ENCODE results near the gene AFG1L.
"Not testable (repeated sequence)": the region's sequence is repeated elsewhere in the genome, so short reads cannot be mapped to it uniquely, and the experiment has no call there.

AFG1L gene

DNA sequence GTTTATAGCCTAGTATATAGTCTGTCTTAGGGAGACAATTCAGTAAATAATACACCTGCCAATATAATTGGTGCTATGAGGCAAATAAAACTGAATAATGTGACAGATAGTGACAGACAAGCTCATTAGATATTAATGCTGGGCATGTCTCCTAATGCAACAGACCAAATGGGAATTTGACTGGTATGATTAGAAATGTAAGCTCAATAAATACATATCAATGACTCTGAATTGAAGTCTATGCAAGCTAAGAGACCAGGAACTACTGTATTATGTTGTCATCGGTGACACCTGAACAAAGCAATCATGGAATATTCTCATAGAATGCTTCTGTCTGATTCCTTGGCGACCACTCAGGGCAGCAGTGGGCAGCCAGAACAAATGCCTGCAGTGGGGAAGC is 31.5 kb upstream of the AFG1L start:
- no peak for TF ChIP-seq POLR2AphosphoS5 (IDR thresholded peaks at IDR 0.05; ENCODE audit: low read depth, low read length)
- TF ChIP-seq POLR2A (IDR thresholded peaks at IDR 0.05; ENCODE audit: low read depth, low read length) = no peak
- no peak for TF ChIP-seq TAF1 (IDR thresholded peaks at IDR 0.05; ENCODE audit: borderline replicate concordance, low read depth, low read length)
- DNase-seq (ENCODE audit: insufficient read length) = no peak
- FAIRE-seq = no peak

DNA sequence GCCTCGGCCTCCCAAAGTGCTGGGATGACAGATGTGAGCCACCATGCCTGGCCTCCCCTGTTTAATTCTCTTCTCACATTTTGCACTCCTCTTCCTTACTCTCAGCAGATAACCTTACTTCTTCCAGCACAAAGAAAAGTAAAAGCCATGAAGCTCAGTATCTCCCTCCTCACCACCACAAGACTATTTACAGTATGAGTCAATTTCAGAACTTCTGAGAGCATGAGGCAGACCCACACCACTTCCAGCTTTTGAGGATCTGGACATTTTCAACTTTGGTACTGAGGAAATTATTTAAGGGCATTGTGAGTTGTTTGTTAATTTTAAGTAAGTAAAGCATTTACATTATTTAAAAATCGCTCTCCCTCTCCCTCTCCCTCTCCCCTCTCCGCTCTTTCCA is 26.0 kb upstream of the AFG1L start:
- TF ChIP-seq TAF1 (IDR thresholded peaks at IDR 0.05; ENCODE audit: borderline replicate concordance, low read depth, low read length) = no peak
- no peak for FAIRE-seq
- DNase-seq (ENCODE audit: insufficient read length) = no peak

DNA sequence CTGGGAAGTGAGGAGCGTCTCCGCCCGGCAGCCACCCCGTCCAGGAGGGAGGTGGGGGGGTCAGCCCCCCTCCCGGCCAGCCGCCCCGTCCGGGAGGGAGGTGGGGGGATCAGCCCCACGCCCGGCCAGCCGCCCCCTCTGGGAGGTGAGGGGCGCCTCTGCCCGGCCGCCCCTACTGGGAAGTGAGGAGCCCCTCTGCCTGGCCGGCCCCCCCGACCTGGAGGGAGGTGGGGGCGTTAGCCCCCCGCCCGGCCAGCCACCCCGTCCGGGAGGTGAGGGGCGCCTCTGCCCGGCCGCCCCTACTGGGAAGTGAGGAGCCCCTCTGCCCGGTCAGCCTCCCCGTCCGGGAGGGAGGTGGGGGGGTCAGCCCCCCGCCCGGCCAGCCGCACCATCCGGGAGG is 24.9 kb upstream of the AFG1L start:
- FAIRE-seq = not testable (repeated sequence)

DNA sequence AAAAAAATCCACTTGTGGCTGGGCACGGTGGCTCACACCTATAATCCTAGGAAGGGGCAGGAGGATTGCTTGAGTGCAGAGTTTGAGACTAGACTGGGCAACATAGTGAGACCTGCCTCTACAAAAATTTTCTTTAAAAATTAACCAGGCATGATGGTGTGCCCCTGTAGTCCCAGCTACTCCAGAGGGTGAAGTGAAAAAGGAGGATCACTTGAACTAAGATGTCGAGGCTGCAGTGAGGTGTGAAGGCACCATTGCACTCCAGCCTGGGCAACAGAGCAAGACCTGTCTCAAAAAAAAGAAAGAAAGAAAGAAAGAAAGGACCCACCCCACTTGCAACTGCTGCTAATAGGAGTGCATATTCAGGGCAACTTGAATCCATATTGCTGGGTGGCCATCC is 20.3 kb upstream of the AFG1L start:
- DNase-seq (ENCODE audit: insufficient read length) (no peak), FAIRE-seq (no peak)
- TF ChIP-seq POLR2A (IDR thresholded peaks at IDR 0.05; ENCODE audit: low read depth, low read length) (no peak), POLR2AphosphoS5 (IDR thresholded peaks at IDR 0.05; ENCODE audit: low read depth, low read length) (no peak), TAF1 (IDR thresholded peaks at IDR 0.05; ENCODE audit: borderline replicate concordance, low read depth, low read length) (no peak)

More for the DNA sequence above, 24.9 kb upstream of the AFG1L start:
- DNase-seq (ENCODE audit: insufficient read length) = not testable (repeated sequence)

DNA sequence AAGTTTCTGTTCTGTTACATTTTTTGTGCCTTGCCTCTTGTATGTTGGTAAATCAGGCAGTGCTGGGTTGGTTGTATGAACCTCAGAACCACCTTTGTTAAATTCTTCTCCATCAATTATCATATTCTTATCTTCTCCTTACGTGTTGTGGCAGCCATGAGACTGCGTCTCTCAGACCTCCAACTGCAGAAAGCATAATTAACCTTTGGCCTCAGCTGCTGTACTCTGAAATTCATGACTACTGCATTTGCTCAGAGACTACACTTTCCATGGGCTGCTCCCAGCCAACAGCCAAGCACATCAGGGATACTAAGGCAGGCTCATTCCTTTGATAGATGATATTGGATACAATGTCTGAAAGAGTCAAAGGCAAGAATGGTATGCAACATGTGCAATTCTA is 18.9 kb upstream of the AFG1L start:
- TF ChIP-seq TAF1 (IDR thresholded peaks at IDR 0.05; ENCODE audit: borderline replicate concordance, low read depth, low read length) = no peak
- no peak for TF ChIP-seq POLR2A (IDR thresholded peaks at IDR 0.05; ENCODE audit: low read depth, low read length)
- TF ChIP-seq POLR2AphosphoS5 (IDR thresholded peaks at IDR 0.05; ENCODE audit: low read depth, low read length) = no peak
- FAIRE-seq = no peak
- DNase-seq (ENCODE audit: insufficient read length) = no peak

DNA sequence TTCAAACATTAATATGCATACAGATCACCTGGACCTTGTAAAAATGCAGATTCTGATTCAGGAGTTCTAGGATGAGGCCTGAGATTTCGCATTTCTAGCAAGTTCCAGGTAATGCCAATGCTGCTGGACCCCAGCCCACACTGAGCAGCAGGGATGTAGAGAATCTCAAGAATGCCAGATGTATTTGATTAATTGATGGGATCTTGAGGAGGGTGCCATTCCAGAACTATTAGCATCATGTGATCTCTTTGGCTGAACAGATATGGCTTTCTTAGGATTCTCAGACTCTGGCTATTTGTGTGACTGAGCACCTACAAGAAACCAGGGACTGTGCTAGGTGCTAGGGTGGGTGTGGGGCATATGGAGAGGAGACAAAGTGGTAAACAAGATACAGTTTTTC is 17.6 kb upstream of the AFG1L start:
- DNase-seq (ENCODE audit: insufficient read length) (no peak), FAIRE-seq (no peak)
- TF ChIP-seq POLR2A (IDR thresholded peaks at IDR 0.05; ENCODE audit: low read depth, low read length) (no peak), TAF1 (IDR thresholded peaks at IDR 0.05; ENCODE audit: borderline replicate concordance, low read depth, low read length) (no peak), POLR2AphosphoS5 (IDR thresholded peaks at IDR 0.05; ENCODE audit: low read depth, low read length) (no peak)

DNA sequence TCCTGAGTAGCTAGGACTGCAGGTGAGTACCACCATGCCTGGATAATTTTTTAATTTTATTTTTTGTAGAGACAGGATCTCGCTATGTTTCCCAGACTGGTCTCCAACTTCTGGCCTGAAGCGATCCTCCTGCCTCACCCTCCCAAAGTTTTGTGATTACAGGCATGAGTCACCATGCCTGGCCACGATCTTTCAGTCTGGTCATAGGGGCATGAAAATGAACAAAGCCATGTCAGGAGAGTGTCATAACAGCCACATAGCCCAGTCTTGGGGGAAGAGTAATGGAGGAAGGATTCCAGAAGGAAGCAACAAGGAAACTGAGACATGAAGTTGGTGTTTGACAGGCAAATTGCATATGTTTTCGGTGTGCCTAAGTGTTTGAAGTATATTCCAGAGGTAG is 17.0 kb upstream of the AFG1L start:
- DNase-seq (ENCODE audit: insufficient read length) (no peak), FAIRE-seq (no peak)
- no peak for TF ChIP-seq POLR2A (IDR thresholded peaks at IDR 0.05; ENCODE audit: low read depth, low read length)
- TF ChIP-seq TAF1 (IDR thresholded peaks at IDR 0.05; ENCODE audit: borderline replicate concordance, low read depth, low read length) = no peak
- no peak for TF ChIP-seq POLR2AphosphoS5 (IDR thresholded peaks at IDR 0.05; ENCODE audit: low read depth, low read length)

DNA sequence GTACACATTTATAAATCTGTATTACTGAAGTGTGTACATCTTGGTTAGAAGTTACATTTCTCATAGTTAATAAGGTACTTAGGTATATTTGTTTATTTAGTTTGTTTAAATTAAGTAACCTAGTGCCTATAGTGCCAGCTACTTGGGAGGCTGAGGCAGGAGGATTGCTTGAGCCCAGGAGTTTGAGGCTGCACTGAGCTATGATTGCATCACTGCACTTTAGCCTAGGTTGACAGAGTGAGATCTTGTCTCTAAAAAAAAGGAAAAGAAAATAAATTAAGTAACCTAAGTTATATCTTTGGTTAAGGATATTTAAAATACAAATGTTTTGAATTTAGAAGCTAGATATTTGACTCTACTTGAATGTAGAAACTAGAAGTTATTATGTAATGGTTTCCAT is 9.5 kb upstream of the AFG1L start:
- no peak for FAIRE-seq
- no peak for DNase-seq (ENCODE audit: insufficient read length)
- TF ChIP-seq TAF1 (IDR thresholded peaks at IDR 0.05; ENCODE audit: borderline replicate concordance, low read depth, low read length) (no peak), POLR2AphosphoS5 (IDR thresholded peaks at IDR 0.05; ENCODE audit: low read depth, low read length) (no peak)

DNA sequence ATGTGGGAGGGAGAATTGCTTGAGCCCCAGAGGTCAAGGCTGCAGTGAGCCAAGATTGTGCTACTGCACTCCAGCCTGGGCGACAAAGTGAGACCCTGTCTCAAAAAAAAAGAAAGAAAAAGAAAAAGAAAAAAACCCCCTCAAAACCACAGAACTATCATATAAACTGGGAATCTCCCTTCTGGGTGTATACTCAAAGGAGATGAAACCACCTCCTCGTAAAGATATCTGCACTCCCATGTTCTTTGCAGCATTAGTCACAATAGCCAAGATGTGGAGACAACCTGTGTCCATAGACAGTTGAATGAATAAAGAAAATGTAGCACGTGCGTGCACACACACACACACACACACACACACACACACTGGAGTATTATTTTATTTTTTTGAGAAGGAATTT is 8.5 kb upstream of the AFG1L start:
- TF ChIP-seq POLR2A (IDR thresholded peaks at IDR 0.05; ENCODE audit: low read depth, low read length) (no peak), TAF1 (IDR thresholded peaks at IDR 0.05; ENCODE audit: borderline replicate concordance, low read depth, low read length) (no peak), POLR2AphosphoS5 (IDR thresholded peaks at IDR 0.05; ENCODE audit: low read depth, low read length) (no peak)
- DNase-seq (ENCODE audit: insufficient read length) (no peak), FAIRE-seq (no peak)

DNA sequence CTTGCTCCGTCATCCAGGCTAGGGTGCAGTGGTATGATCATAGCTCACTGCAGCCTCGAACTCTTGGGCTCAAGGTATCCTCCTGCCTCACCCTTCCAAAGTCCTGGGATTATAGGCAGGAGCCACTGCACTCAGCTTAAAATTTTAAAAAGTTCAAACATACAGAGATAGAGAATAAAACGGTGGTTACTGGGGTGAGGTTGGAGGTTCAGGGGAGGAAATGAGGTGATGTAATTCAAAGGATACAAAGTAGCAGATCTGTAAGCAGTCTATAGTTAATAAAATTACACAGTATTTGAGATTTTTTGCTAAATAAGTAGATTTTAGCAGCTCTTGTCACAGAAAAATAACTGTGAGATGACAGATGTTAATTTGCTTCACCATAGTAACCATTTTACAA is 7.5 kb upstream of the AFG1L start:
- no peak for DNase-seq (ENCODE audit: insufficient read length)
- TF ChIP-seq TAF1 (IDR thresholded peaks at IDR 0.05; ENCODE audit: borderline replicate concordance, low read depth, low read length) = no peak
- TF ChIP-seq POLR2AphosphoS5 (IDR thresholded peaks at IDR 0.05; ENCODE audit: low read depth, low read length) = no peak
- no peak for TF ChIP-seq POLR2A (IDR thresholded peaks at IDR 0.05; ENCODE audit: low read depth, low read length)
- no peak for FAIRE-seq

DNA sequence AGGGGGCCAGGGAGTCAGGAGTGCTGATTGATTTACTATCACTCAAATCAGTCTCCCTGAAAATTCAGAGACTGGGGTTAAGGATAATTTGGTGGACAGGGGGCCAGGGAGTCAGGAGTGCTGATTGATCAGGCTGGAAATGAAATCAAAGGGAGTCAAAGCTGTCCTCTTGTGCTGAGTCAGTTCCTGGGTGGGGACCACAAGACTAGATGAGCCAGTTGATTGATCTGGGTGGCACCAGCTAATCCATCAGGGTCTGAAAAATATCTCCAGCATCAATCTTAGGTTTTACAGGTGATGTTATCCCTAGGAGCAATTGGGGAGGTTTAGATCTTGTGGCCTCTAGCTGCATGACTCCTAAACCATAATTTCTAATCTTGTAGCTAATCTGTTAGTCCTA is 6.1 kb upstream of the AFG1L start:
- FAIRE-seq (no peak), DNase-seq (ENCODE audit: insufficient read length) (no peak)
- TF ChIP-seq POLR2A (IDR thresholded peaks at IDR 0.05; ENCODE audit: low read depth, low read length) = no peak
- no peak for TF ChIP-seq POLR2AphosphoS5 (IDR thresholded peaks at IDR 0.05; ENCODE audit: low read depth, low read length)
- no peak for TF ChIP-seq TAF1 (IDR thresholded peaks at IDR 0.05; ENCODE audit: borderline replicate concordance, low read depth, low read length)

DNA sequence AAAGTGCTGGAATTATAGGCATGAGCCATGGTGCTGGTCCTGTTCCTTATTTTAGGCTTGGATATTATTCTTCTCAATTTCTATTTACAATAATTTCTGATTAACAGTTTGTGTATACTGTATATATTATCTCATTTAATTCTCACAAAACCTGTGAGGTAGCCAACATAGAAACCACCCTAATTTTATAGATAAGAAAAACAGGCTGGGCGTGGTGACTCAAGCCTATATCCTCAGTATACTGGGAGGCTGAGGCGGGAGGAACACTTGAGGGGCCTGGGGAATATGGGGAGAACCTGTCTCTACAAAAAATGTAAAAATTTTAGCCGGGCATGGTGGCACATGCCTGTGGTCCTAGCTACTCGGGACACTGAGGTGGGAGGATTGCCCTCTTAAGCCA is 3.8 kb upstream of the AFG1L start:
- no peak for TF ChIP-seq POLR2AphosphoS5 (IDR thresholded peaks at IDR 0.05; ENCODE audit: low read depth, low read length)
- TF ChIP-seq POLR2A (IDR thresholded peaks at IDR 0.05; ENCODE audit: low read depth, low read length) = no peak
- no peak for TF ChIP-seq TAF1 (IDR thresholded peaks at IDR 0.05; ENCODE audit: borderline replicate concordance, low read depth, low read length)
- DNase-seq (ENCODE audit: insufficient read length) (no peak), FAIRE-seq (no peak)

DNA sequence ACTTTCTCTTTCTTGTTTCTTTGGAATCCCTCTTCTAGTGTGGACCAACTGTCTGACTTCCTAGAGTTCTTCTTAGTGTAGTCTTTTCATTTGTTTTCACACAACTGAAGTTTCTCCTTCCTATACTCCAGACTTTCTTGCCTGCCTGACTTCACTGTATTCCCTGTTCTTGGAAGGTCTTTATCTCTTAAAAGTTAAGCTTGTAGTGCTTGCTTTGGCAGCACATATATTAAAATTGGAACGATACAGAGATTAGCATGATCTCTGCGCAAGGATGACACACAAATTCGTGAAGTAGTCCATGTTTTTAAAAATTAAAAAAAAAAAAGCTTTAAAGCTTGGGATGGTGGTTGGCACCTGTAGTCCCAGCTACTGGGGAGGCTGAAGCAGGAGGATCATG is 2.3 kb upstream of the AFG1L start:
- not testable (repeated sequence) for FAIRE-seq; DNase-seq (ENCODE audit: insufficient read length)
